ENCODE data around the gene MAPK7. TPM values are rescaled to one million over a fixed set of nuclear protein-coding genes. Genes with fewer than 3 reads are reported as not detected.

MAPK7 gene
- total and polyA plus RNA-seq, 2 of the 4 experiments (the other 2 are of a cell fraction) = 9.7 to 25.4 TPM

DNA sequence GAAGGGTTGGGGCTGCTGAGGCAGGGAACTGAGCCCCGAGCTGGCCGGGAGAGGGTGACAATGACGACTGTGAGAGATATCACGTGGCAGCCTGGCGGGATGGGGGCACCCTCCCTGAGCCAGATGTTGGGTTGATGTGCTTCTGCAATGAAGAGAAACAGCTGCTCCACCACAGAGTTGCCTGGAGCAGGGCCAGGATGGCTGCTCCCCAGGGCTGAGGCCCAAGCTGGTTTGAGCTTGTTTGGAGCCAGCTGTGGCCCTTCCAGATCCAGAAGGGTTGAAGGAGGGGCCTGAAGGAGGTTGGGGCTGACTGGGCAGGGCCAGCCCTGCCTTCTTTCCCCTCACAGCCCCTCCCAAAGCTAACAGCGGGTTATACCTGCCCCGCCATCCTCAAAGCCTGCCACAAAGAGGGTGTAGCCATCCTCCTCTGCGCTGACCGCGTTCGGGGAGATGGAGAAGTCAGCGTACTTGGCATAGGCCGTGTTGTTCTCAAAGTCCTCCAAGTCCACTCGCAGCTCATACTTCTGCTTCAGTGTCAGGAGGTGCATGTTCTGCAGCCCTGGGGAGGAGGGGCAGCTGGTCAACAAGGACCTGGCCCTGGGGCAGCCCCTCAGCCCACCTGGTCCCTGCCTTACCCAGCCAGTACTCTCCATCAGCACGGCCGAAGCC is 6.6 kb downstream of the MAPK7 start (continued):
- TF ChIP-seq, protein P1, sequence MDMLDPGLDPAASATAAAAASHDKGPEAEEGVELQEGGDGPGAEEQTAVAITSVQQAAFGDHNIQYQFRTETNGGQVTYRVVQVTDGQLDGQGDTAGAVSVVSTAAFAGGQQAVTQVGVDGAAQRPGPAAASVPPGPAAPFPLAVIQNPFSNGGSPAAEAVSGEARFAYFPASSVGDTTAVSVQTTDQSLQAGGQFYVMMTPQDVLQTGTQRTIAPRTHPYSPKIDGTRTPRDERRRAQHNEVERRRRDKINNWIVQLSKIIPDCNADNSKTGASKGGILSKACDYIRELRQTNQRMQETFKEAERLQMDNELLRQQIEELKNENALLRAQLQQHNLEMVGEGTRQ (IDR thresholded peaks at IDR 0.05; ENCODE audit: low read depth, low read length) = peak; percentile 63
- no peak for TF ChIP-seq POLR2A (IDR thresholded peaks at IDR 0.05; ENCODE audit: low read depth, low read length)

DNA sequence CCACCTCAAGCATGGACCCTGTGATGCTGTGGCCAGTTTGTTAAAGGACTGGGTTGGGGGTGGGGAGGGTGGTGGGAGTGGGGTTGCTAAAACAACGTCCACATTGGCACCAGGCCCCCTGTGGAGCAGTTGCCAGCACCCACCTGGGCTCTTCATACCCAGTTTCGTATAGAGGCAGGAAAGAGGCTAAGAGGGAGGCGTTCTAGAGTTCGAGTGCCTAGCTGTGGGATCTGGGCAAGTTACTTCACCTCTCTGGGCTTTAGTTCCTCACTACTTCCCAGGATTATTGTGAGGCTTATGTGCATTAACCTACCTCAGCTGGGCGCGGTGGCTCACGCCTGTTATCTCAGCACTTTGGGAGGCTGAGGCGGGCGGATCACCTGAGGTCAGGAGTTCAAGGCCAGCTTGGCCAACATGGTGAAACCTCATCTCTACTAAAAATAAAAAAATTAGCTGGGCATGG is 7.3 kb downstream of the MAPK7 start:
- in situ Hi-C loops (cut with MboI; ENCODE audit: low sequenced_read_pairs) = no loop called here
- peaks cover 52% of the 10 kb centered on the region for H3K4me1 ChIP-seq (ENCODE audit: control insufficient read depth, insufficient read depth, low read length)
- ChIA-PET POLR2A (ENCODE audit: unreplicated experiment) (interaction anchor here (2.2 kb wide), 1 partner anchor 8 kb away, joined by 12 read pairs; the partner anchor contains the start of gene MAPK7), CTCF (no interaction called here)
- DNase-seq (no peak), ATAC-seq (ENCODE audit: low read depth) (no peak)
- H3K56ac ChIP-seq (ENCODE audit: extremely low read depth, insufficient read depth, low read length) = no peak overlapping the region
- dilution Hi-C loops (cut with HindIII; ENCODE audit: low sequenced_read_pairs, unreplicated experiment) = no loop called here
- H3K9me3 ChIP-seq (ENCODE audit: control insufficient read depth, insufficient read depth, low read length) = no peaks in the 10 kb centered on the region
- H3K4me2 ChIP-seq (ENCODE audit: low read depth, low read length) = peak overlapping the region; percentile 72; the same call in 1 of the 2 replicates
- no peak overlapping the region for H3K23ac ChIP-seq (ENCODE audit: low read depth, low read length)
- peak overlapping the region; percentile 71 for H3K14ac ChIP-seq (replicated peaks; ENCODE audit: low read depth, low read length)
- H2AK9ac ChIP-seq (replicated peaks; ENCODE audit: low read depth, low read length, poor library complexity) = no peak overlapping the region
- peak overlapping the region; percentile 29 to 63; a peak in 3 of 4 replicates for H4K8ac ChIP-seq (ENCODE audit: low read depth in 2 of 2, low read length in 2 of 2)
- H2BK20ac ChIP-seq (ENCODE audit: low read depth, low read length) = peak overlapping the region; percentile 26; the same call in 1 of the 2 replicates
- H2AFZ ChIP-seq (replicated peaks; ENCODE audit: low read length, poor library complexity) = no peak overlapping the region
- WGBS, 2 experiments (ENCODE audit: extremely low coverage in 2 of 2, insufficient read length in 1 of 2) = no CpG with 5 or more reads among the region's 9 CpGs
- peaks cover 45% of the 10 kb centered on the region for H3K9me1 ChIP-seq (ENCODE audit: insufficient read depth, low read length)
- peak overlapping the region; percentile 32; the same call in 1 of the 2 replicates for H3K9ac ChIP-seq (ENCODE audit: low read depth, low read length)
- intact Hi-C loops (cut with micrococcal nuclease) = no loop called here
- peak overlapping the region; percentile 98 for H2AK5ac ChIP-seq (ENCODE audit: low read depth, low read length)
- H3K18ac ChIP-seq (ENCODE audit: low read depth, low read length) = peak overlapping the region; percentile 59
- H3K4me3 ChIP-seq (ENCODE audit: insufficient read depth, low read depth, low read length) = no peak overlapping the region; the same call in 1 of the 2 replicates
- H2BK15ac ChIP-seq (ENCODE audit: low read depth, low read length) = no peak overlapping the region; the same call in 2 of the 3 replicates
- H3K27me3 ChIP-seq (ENCODE audit: control insufficient read depth, insufficient read depth, low read length) = no peaks in the 10 kb centered on the region
- peaks cover 15 to 51% of the 10 kb centered on the region in 2 experiments for H3K79me1 ChIP-seq (ENCODE audit: low read depth in 1 of 2, low read length in 2 of 2)
- H2BK120ac ChIP-seq (ENCODE audit: low read depth, low read length) = peak overlapping the region; percentile 78
- peaks cover 22% of the 10 kb centered on the region for H4K20me1 ChIP-seq (ENCODE audit: insufficient read depth, low read length)
- H3K27ac ChIP-seq (ENCODE audit: insufficient read depth, low read length) = peak overlapping the region; percentile 85
- H3K4ac ChIP-seq (ENCODE audit: low read depth, low read length) = peak overlapping the region; percentile 92
- peak overlapping the region; percentile 45 for H4K5ac ChIP-seq (ENCODE audit: low read depth, low read length)
- H4K91ac ChIP-seq (ENCODE audit: insufficient read depth, low read depth, low read length) = peak overlapping the region; percentile 85
- peaks cover 46% of the 10 kb centered on the region for H3K36me3 ChIP-seq (ENCODE audit: control insufficient read depth, insufficient read depth, low read length)
- BruUV-seq (replicated peaks) = no TSS peak
- H2BK5ac ChIP-seq (ENCODE audit: low read depth, low read length, poor library complexity, severe bottlenecking) = peak overlapping the region; percentile 70
- TF ChIP-seq NFE2L2 (IDR thresholded peaks at IDR 0.05; ENCODE audit: low read depth, low read length) (no peak), MXI1 (IDR thresholded peaks at IDR 0.05; ENCODE audit: borderline replicate concordance, low read depth, low read length) (no peak), ELK1 (IDR thresholded peaks at IDR 0.05; ENCODE audit: borderline replicate concordance, low read depth, low read length) (no peak), MAZ (IDR thresholded peaks at IDR 0.05; ENCODE audit: borderline replicate concordance, low read depth, low read length) (no peak), POLR2A (IDR thresholded peaks at IDR 0.05; ENCODE audit: low read depth, low read length) (no peak), RAD21 (IDR thresholded peaks at IDR 0.05; ENCODE audit: low read length) (no peak), BHLHE40 (IDR thresholded peaks at IDR 0.05; ENCODE audit: low read depth, low read length) (no peak), CEBPB (IDR thresholded peaks at IDR 0.05; ENCODE audit: low read depth, low read length) (no peak)
- TF ChIP-seq, protein P1 (IDR thresholded peaks at IDR 0.05; ENCODE audit: low read depth, low read length) = no peak
- TF ChIP-seq, protein P2, sequence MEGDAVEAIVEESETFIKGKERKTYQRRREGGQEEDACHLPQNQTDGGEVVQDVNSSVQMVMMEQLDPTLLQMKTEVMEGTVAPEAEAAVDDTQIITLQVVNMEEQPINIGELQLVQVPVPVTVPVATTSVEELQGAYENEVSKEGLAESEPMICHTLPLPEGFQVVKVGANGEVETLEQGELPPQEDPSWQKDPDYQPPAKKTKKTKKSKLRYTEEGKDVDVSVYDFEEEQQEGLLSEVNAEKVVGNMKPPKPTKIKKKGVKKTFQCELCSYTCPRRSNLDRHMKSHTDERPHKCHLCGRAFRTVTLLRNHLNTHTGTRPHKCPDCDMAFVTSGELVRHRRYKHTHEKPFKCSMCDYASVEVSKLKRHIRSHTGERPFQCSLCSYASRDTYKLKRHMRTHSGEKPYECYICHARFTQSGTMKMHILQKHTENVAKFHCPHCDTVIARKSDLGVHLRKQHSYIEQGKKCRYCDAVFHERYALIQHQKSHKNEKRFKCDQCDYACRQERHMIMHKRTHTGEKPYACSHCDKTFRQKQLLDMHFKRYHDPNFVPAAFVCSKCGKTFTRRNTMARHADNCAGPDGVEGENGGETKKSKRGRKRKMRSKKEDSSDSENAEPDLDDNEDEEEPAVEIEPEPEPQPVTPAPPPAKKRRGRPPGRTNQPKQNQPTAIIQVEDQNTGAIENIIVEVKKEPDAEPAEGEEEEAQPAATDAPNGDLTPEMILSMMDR (conservative IDR thresholded peaks at IDR 0.05; ENCODE audit: low read depth, low read length) = no peak

Data from IMR-90 (cell line).